K562 (cell line): ENCODE measurements around the gene KLHDC10. TPM values are rescaled to one million over a fixed set of nuclear protein-coding genes. Genes with fewer than 3 reads are reported as not detected.

Source experiments
- COPS2 ChIP-seq: fragments of 450-650 bp; conservative IDR thresholded peaks from 2 replicates; pipeline ENCODE4 v1.6.1; 2016; ENCODE audit warnings: mild to moderate bottlenecking, moderate library complexity
- HMG20A ChIP-seq: fragments of 450-650 bp; formaldehyde crosslinking; conservative IDR thresholded peaks from 2 replicates; pipeline ENCODE4 v1.4.0; 2020; ENCODE audit warnings: mild to moderate bottlenecking, mixed read lengths
- JUN ChIP-seq, 2 experiments: sonication (generic) in 1 of 2; formaldehyde crosslinking in 1 of 2; IDR thresholded peaks; 2 replicates each; pipeline versions ENCODE4 v1.6.1 to v1.8.0; 2012 to 2022; ENCODE audit warnings: borderline replicate concordance in 2 of 2, mild to moderate bottlenecking in 2 of 2, improper control_type of control experiment in 1 of 2, low read depth in 1 of 2, low read length in 1 of 2, missing genetic modification reagents in 1 of 2
- SIRT6 ChIP-seq: IDR thresholded peaks from one replicate; pipeline ENCODE4 v1.6.1; 2012; ENCODE audit warnings: low read depth, mild to moderate bottlenecking, control low read depth, inconsistent platforms, low read length, moderate library complexity
- ZNF197 ChIP-seq: fragments of 200-800 bp; sonication (Bioruptor generic); IDR thresholded peaks from 2 replicates; pipeline ENCODE4 v1.6.1; 2016; ENCODE audit warnings: low read depth, missing genetic modification characterization, missing compliant biosample characterization
- ZNF75A ChIP-seq: fragments of 450-650 bp; formaldehyde crosslinking; IDR thresholded peaks from 2 replicates; pipeline ENCODE4 v1.4.0; 2020; ENCODE audit warnings: mild to moderate bottlenecking
- polyA plus RNA-seq, 8 experiments: library from polyadenylated mRNA; depleted of rRNA in 4 of 8; stranded (reverse) in 5 of 8; unstranded in 3 of 8; fragments of >200 nt; fragmentation: Nextera tagmentation in 2 of 8; fragmentation: Illumina TruSeq in 1 of 8; extraction: Ambion mirVana in 2 of 8; extraction: Trizol in 1 of 8; gene quantifications; 2 replicates each; pipeline versions ENCODE4 v1.2.1 to v1.2.3, GENCODE V29; 2011 to 2014; ENCODE audit warnings: inconsistent platforms in 1 of 8, missing spikeins in 1 of 8
- total RNA-seq, 7 experiments: library from RNA; depleted of rRNA in 6 of 7; stranded (reverse); fragments of >200 nt in 6 of 7; fragmentation: Illumina TruSeq in 2 of 7; extraction: Trizol in 2 of 7; gene quantifications; 2 replicates each; pipeline versions ENCODE4 v1.2.1 to v1.2.3, GENCODE V29; 2011 to 2021; ENCODE audit warnings: low replicate concordance in 1 of 7
- TF ChIP-seq, protein P1 (sequence below): sonication (generic); formaldehyde crosslinking; IDR thresholded peaks from 2 replicates; pipeline ENCODE4 v1.8.0; 2023; ENCODE audit warnings: mild to moderate bottlenecking, missing genetic modification reagents

Gene KLHDC10
- total and polyA plus RNA-seq, 9 of the 15 experiments (the other 6 are each of a cell fraction or from before 2014, with no cell fraction given) = 9.8 to 80.5 (median 31.4) TPM

DNA sequence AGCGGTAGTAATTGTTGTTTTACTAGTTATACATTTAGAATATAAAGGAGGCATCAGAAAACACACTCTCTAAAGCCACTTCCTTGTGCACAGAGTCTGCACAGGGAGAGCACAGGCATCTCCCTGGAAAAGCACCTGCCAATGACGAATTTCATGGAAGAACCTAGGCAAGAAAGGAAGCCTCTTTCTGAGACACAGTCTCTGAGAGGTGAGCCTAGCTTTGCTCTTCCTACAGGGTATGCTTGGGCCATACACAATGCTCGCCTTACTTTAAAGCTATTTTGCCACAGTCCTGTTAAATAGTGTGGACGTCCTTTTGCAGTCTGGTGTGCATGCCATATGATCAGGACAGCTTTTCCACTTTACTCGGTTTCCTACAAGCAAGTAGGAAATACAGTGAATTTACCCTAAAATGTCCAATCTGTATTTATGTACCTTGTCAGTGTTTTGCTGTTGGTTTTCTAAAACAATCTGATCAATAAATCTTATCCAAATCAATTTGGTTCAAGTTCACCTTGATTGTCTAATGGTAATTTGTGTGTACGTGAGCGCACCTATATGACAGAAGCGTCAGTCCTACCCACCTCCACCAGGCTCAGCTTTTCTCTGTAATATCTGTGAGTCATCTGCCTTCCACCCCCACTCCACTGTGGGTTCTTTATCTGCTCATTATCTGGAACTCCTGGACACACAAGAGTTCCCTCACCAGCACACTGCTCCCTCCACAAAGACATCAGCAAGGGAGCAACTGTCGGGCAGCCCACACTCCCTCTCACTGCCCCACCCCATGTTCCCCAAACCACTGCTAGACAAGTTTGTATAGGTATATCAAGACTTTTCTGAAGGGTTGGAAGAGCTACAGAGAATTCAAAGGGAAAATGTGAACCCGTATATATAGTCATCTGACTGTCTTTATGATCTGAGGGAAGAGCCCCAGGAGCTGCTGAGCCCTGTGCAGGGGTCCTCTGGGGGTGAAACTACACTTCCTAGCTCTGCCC lies 65.2 kb downstream of the KLHDC10 start (continued):
- TF ChIP-seq COPS2 (no peak), JUN (IDR thresholded peaks at IDR 0.05; ENCODE audit: borderline replicate concordance, low read depth, low read length) (peak; percentile 99), JUN (CRISPR knock-in tag; IDR thresholded peaks at IDR 0.05; ENCODE audit: borderline replicate concordance) (peak; percentile 73; the same call in 1 of the 2 replicates), ZNF75A (no peak), HMG20A (CRISPR knock-in tag) (no peak), SIRT6 (no peak), ZNF197 (CRISPR knock-in tag) (no peak; the same call in 1 of the 2 replicates)
- TF ChIP-seq, protein P1, sequence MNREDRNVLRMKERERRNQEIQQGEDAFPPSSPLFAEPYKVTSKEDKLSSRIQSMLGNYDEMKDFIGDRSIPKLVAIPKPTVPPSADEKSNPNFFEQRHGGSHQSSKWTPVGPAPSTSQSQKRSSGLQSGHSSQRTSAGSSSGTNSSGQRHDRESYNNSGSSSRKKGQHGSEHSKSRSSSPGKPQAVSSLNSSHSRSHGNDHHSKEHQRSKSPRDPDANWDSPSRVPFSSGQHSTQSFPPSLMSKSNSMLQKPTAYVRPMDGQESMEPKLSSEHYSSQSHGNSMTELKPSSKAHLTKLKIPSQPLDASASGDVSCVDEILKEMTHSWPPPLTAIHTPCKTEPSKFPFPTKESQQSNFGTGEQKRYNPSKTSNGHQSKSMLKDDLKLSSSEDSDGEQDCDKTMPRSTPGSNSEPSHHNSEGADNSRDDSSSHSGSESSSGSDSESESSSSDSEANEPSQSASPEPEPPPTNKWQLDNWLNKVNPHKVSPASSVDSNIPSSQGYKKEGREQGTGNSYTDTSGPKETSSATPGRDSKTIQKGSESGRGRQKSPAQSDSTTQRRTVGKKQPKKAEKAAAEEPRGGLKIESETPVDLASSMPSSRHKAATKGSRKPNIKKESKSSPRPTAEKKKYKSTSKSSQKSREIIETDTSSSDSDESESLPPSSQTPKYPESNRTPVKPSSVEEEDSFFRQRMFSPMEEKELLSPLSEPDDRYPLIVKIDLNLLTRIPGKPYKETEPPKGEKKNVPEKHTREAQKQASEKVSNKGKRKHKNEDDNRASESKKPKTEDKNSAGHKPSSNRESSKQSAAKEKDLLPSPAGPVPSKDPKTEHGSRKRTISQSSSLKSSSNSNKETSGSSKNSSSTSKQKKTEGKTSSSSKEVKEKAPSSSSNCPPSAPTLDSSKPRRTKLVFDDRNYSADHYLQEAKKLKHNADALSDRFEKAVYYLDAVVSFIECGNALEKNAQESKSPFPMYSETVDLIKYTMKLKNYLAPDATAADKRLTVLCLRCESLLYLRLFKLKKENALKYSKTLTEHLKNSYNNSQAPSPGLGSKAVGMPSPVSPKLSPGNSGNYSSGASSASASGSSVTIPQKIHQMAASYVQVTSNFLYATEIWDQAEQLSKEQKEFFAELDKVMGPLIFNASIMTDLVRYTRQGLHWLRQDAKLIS = no peak
